Esophagus squamous epithelium (tissue), 4 donors: ENCODE measurements around the gene STARD13.

Source experiments
- POLR2A ChIP-seq, 4 donors: fragments of 450-650 bp; IDR thresholded peaks; one replicate each; pipeline ENCODE4 v1.6.1; 2017; ENCODE audit warnings: antibody characterized with exemption in 4 of 4, mild to moderate bottlenecking in 4 of 4, moderate library complexity in 3 of 4
- TF ChIP-seq, protein P1 (sequence below), 6 experiments: fragments of 450-650 bp in 4 of 6; fragments of 200-600 bp in 2 of 6; sonication (generic) in 2 of 6; IDR thresholded peaks; one replicate each; pipeline ENCODE4 v1.5.1; 2016 to 2019; ENCODE audit warnings: antibody characterized with exemption in 6 of 6, mild to moderate bottlenecking in 4 of 6, moderate library complexity in 4 of 6

DNA sequence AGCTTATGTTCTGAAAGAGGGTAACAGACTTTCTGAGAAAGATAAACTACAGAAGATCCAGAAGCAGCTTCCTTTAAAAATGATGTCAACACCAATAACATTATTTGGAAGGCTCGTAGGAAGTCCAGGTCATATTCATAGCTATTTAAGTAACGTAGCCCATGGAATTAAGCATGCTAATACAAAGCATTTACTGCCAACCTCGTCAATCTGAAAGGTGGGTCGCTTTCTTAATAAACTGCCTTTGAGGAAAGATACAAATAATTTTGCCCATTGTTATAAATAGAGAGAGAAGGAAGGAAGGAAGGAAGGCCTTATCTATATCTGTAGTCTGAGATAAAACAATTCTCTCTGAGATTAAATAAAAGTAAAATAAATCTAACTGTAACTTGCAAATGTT lies 80.3 kb downstream of the STARD13 start:
- TF ChIP-seq, protein P1, sequence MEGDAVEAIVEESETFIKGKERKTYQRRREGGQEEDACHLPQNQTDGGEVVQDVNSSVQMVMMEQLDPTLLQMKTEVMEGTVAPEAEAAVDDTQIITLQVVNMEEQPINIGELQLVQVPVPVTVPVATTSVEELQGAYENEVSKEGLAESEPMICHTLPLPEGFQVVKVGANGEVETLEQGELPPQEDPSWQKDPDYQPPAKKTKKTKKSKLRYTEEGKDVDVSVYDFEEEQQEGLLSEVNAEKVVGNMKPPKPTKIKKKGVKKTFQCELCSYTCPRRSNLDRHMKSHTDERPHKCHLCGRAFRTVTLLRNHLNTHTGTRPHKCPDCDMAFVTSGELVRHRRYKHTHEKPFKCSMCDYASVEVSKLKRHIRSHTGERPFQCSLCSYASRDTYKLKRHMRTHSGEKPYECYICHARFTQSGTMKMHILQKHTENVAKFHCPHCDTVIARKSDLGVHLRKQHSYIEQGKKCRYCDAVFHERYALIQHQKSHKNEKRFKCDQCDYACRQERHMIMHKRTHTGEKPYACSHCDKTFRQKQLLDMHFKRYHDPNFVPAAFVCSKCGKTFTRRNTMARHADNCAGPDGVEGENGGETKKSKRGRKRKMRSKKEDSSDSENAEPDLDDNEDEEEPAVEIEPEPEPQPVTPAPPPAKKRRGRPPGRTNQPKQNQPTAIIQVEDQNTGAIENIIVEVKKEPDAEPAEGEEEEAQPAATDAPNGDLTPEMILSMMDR (IDR thresholded peaks at IDR 0.05) = no peak
- no peak for TF ChIP-seq POLR2A (IDR thresholded peaks at IDR 0.05)
